RKO (cell line): ENCODE data around the gene RTTN.
"Not testable (repeated sequence)": the region's sequence is repeated elsewhere in the genome, so short reads cannot be mapped to it uniquely, and the experiment has no call there.

Source experiments
- DNase-seq: peaks from one replicate; pipeline ENCODE4 v3.0.0-alpha.2; 2016; ENCODE audit warnings: low spot score

Gene RTTN

DNA sequence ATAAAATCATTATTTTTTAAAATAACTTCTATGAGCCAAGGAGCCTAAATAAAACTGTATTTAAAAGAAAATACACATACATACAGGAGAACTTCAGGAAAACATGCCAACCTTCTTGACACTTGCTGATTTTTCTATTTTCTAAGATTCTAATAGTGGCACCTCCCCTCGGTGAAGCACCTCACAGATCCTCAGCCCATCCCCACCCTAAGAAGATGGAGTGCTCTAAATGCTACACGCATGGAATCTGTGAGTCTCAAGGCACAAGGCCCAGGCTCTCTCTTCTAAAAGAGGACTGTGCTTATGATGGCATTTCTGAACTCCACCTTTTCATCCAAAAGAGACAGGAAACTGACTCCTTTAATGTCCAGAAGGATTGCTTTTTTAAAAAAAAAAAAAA is 56.3 kb downstream of the RTTN start:
- no peak for DNase-seq

GRCh38 chr18:70148039-70148938 is 57.2 kb downstream of the RTTN start:
- DNase-seq: no peak

- DNase-seq: no peak
These were observed 59.3 kb downstream of the RTTN start for GRCh38 chr18:70146174-70146573.

- no peak for DNase-seq
These were observed 63.5 kb downstream of the RTTN start for GRCh38 chr18:70142001-70142400.

DNA sequence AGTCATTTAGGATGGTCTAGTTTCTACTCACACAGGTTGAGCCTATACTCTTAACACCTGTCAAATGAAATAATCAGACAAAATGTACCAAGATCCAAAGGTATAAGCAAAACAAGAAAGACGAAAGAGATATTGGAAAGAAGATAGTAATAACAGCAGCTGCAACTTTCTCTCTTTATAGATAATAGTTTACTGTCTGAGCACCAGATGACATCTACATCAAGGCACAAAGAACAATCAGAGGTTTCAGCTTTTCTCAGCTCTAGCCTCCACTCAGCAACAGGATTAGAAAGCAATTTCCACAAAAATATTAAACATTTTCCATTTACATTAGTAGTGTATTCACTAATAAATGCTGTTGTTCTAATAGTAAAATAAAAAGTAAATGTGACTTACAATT is 66.3 kb downstream of the RTTN start:
- DNase-seq: no peak

- no peak for DNase-seq
These were observed 69.9 kb downstream of the RTTN start for GRCh38 chr18:70135604-70136003.

DNA sequence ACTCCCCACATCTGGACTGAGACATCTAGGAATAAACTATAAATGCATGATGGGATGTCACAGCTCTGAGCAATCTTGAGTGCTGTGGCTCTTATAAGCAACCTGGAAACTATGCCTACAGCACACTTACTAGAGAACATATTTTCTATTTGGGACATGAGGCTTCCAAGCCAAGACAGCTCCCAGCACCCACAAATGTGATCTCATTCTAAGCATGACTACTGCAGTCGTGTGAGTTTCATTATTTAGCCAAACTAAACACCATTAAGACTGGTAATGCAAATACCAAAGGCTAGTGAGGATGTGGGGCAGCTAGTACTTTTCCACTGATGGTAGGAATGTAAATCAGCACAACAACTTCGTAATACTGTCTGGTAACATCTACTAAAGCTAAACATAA is 72.5 kb downstream of the RTTN start:
- peak; percentile 4 for DNase-seq

DNA sequence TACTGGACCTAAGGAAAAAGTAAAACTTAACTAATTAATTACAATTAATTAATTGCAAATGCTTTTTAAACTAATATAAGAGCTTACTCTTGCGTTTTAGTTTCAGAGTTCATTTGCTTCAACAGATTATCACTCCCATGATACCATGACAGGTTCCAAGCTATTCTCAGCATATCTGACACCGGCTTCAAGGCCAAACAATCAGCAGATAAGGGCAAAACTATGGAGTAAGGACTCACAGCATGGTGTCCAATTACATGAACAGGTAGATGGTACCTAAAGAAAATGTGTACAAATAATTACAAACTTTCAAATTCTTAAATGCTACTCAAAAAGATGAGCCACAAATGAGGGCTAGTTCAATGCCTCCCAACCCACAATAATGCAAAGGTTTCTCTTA is 77.2 kb downstream of the RTTN start:
- no peak for DNase-seq

DNA sequence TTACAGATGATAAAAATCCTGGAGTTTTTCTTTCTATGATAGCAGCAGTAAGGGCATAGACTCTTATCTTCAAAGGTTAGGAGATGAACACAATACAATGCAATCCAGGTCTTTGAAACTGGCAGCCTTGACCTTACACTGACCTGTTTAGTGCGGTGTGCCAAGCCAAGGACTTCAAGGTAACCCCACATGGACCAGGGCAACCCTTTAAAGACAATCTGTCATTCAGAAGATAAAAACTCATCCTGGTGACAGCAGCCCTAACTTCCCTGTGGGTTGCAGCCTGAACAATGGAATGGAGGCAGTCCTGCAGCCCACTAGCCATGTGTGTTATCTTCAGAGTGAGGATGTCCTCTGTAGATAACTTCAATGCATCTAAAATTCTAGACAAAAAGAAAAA is 78.1 kb downstream of the RTTN start:
- DNase-seq: no peak

- DNase-seq: no peak
These were observed 78.7 kb downstream of the RTTN start for GRCh38 chr18:70126832-70127231.

DNA sequence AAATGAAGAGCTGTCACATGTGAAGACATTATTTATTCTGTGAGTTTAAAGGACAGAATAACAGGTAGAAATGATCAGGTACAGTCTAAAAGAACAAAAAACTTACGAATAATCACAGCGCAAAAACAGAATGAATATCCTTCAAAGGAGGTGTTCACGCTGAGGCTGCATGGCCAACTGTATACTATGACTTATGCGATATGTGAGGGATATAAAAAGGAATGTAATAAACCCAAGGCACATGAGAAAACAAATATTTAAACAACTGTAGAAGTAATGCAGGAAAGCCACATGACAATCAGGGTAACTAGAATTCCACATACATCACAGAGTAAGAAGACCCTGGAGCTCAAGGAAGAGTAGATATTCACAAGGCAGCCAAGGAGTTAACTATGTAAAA is 81.3 kb downstream of the RTTN start:
- DNase-seq: no peak

GRCh38 chr18:70121842-70122241 is 83.6 kb downstream of the RTTN start:
- DNase-seq: no peak

- no peak for DNase-seq
These were observed 88.5 kb downstream of the RTTN start for GRCh38 chr18:70116949-70117348.

GRCh38 chr18:70113511-70113910 is 92.0 kb downstream of the RTTN start:
- DNase-seq: no peak

GRCh38 chr18:70110678-70111077 is 94.8 kb downstream of the RTTN start:
- no peak for DNase-seq

DNA sequence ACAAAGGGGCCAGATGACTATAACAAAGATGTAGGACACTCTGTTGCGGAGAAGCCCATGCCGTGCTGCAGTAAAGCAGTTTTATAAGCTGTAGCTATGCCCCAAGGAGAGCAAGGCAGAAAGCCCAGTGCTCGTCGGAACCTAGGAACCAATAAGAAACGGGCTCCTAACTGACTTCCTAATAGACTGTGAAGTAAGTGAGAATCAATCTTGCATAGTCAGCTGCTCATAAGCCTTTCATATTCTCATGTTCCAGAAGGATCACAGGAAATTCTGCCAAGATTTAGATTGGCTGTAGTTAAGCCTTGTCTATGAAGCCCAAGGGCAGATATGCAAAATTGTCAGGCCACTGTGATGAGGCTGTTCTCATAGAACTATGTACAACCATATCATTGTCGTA is 98.4 kb downstream of the RTTN start:
- DNase-seq: no peak

DNA sequence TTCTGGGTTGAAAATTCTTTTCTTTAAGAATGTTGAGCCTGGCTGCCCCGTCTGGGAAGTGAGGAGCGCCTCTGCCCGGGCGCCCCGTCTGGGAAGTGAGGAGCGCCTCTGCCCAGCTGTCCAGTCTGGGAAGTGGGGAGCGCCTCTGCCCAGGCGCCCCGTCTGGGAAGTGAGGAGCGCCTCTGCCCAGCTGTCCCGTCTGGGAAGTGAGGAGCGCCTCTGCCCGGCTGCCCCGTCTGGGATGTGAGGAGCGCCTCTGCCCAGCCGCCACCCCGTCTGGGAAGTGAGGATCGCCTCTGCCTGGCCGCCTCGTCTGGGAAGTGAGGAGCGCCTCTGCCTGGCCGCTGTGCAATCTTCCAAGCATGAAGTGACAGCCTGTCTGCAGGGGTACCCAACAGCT is 102.6 kb downstream of the RTTN start:
- not testable (repeated sequence) for DNase-seq

DNA sequence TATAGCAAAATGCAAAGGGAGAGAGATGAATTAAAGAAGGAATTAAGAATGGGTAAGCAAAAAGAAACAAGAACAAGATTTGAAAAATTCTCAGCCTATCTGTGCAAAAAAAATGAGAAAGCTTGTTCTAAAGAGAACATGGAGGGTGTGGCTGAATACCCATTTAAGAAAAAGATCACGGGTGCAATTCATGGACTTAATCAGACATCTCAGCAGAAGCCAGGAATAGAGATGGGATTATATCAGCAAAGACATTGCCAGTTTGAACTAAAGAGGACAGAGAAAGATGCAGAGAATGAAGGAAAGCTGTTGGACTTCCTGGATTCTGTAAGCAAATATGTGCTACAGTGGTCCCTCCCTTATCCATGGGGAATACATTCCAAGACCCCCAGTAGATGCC is 115.6 kb downstream of the RTTN start:
- DNase-seq: no peak

- DNase-seq: no peak
These were observed 119.4 kb downstream of the RTTN start for GRCh38 chr18:70086085-70086484.

DNA sequence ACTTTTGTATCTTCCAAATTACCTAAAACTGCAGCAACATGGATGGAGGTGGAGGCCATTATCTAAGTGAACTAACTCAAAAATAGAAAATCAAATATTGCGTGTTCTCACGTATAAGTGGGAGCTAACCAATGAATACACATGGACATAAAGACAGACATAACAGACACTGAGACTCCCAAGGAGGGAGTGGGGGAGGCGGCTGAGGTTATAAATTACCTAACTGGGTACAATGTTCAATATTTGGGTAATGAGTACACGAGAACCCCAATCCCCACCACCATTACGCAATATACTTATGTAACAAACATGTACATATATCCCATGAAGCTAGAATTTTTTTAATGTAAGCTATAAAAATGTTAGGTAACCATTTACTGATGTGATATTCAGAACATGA is 119.8 kb downstream of the RTTN start:
- no peak for DNase-seq

DNA sequence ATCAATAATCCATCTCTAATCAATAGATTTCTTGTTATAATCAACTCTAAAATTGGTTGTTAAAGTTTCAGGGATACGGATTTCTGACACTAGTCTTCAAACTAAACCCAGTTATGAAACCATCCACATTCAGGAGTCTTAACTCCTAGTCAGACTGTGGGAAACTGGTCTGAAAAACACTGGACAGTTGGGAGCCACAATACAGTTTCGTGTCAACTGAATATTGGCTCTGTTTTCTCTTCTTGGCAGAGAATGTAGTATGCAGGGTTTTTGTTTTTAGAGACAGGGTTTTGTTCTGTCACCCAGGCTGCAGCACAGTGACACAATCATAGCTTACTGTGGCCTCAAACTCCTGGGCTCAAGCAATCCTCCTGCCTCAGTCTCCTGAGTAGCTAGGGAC is 123.1 kb downstream of the RTTN start:
- DNase-seq: no peak

GRCh38 chr18:70078106-70078505 is 127.4 kb downstream of the RTTN start:
- DNase-seq: no peak

GRCh38 chr18:70075906-70076305 is 129.6 kb downstream of the RTTN start:
- DNase-seq: no peak

- no peak for DNase-seq
These were observed 131.4 kb downstream of the RTTN start for GRCh38 chr18:70074116-70074515.
